Activated naive CD4-positive, alpha-beta T cell treated with anti-CD3 and anti-CD28 coated beads, Interleukin-2, amount 50 U/mL, for 72 hours (primary cell): ENCODE measurements around the gene LMAN1. TPM values are rescaled to one million over a fixed set of nuclear protein-coding genes. Genes with fewer than 3 reads are reported as not detected.

Experiments used
- ATAC-seq, 2 donors: fragments of 150-1000 bp; cut with Tn5 transposase; 2 replicates each; pipeline ENCODE4 v1.10.0; 2021; ENCODE audit warnings: mild to moderate bottlenecking in 2 of 2, moderate library complexity in 2 of 2
- DNase-seq, 2 donors: peaks; one replicate each; pipeline ENCODE4 v3.0.0; 2021 to 2022; ENCODE audit warnings: low spot score in 2 of 2
- H3K27ac Mint-ChIP-seq, 2 donors: one replicate each; pipeline ENCODE4 v1.8.0; 2022; ENCODE audit warnings: mild to moderate bottlenecking in 2 of 2, mixed read lengths in 2 of 2
- H3K36me3 Mint-ChIP-seq, 2 donors: one replicate each; pipeline ENCODE4 v1.8.0; 2022; ENCODE audit warnings: mixed read lengths in 2 of 2
- H3K9me3 Mint-ChIP-seq, 2 donors: one replicate each; pipeline ENCODE4 v1.8.0; 2022; ENCODE audit warnings: mixed read lengths in 2 of 2
- total RNA-seq, 2 donors: library from RNA; stranded (reverse); gene quantifications; one replicate each; pipeline ENCODE4 v1.2.3, GENCODE V29; 2022

LMAN1 gene
- 100 to 1,000 TPM; 141 to 144 TPM for total RNA-seq

GRCh38 chr18:59358712-59359575, at the start of gene LMAN1:
TSS of gene LMAN1 (minus strand) at chr18:59359265. CDS start at chr18:59359244, 21 bp downstream.
- peak; percentile 95 to 96 for DNase-seq
- H3K9me3 Mint-ChIP-seq: no peaks in the 10 kb centered on the region
- peak within 1 kb of the TSS; percentile 95 to 97 for H3K27ac Mint-ChIP-seq
- H3K36me3 Mint-ChIP-seq: peaks cover 21 to 31% of the 10 kb centered on the region in 2 donors
- peak; percentile 92 to 93 for ATAC-seq

- ATAC-seq: peak; percentile 100
- no peak overlapping the region for H3K27ac Mint-ChIP-seq
- H3K36me3 Mint-ChIP-seq: no peaks in the 10 kb centered on the region
- DNase-seq: peak; percentile 68 to 76
- H3K9me3 Mint-ChIP-seq: no peaks in the 10 kb centered on the region
These were observed 43.5 kb upstream of the LMAN1 start for GRCh38 chr18:59402432-59403090.

- no peaks in the 10 kb centered on the region for H3K9me3 Mint-ChIP-seq
- H3K36me3 Mint-ChIP-seq: no peaks in the 10 kb centered on the region
- H3K27ac Mint-ChIP-seq: no peak overlapping the region
- DNase-seq (no peak), ATAC-seq (no peak)
These were observed 41.3 kb upstream of the LMAN1 start for GRCh38 chr18:59400407-59400806.

- DNase-seq (no peak), ATAC-seq (no peak)
- H3K36me3 Mint-ChIP-seq: no peaks in the 10 kb centered on the region
- H3K27ac Mint-ChIP-seq: no peak overlapping the region
- no peaks in the 10 kb centered on the region for H3K9me3 Mint-ChIP-seq
These were observed 36.4 kb upstream of the LMAN1 start for GRCh38 chr18:59395226-59396175.

- Mint-ChIP-seq H3K9me3 (no peaks in the 10 kb centered on the region), H3K36me3 (no peaks in the 10 kb centered on the region), H3K27ac (no peak overlapping the region)
- DNase-seq: no peak
- ATAC-seq: no peak
These were observed 34.3 kb upstream of the LMAN1 start for GRCh38 chr18:59393381-59393780.

GRCh38 chr18:59388817-59389216, 29.8 kb upstream of the LMAN1 start:
- ATAC-seq (no peak), DNase-seq (no peak)
- no peak overlapping the region for H3K27ac Mint-ChIP-seq
- no peaks in the 10 kb centered on the region for H3K9me3 Mint-ChIP-seq
- H3K36me3 Mint-ChIP-seq: no peaks in the 10 kb centered on the region

- H3K9me3 Mint-ChIP-seq: no peaks in the 10 kb centered on the region
- DNase-seq (no peak), ATAC-seq (no peak)
- no peaks in the 10 kb centered on the region for H3K36me3 Mint-ChIP-seq
- no peak overlapping the region for H3K27ac Mint-ChIP-seq
These were observed 28.9 kb upstream of the LMAN1 start for GRCh38 chr18:59387687-59388565.

GRCh38 chr18:59386909-59387686, 28.0 kb upstream of the LMAN1 start:
- H3K9me3 Mint-ChIP-seq: no peaks in the 10 kb centered on the region
- H3K27ac Mint-ChIP-seq: no peak overlapping the region
- no peaks in the 10 kb centered on the region for H3K36me3 Mint-ChIP-seq
- DNase-seq: no peak
- no peak for ATAC-seq

GRCh38 chr18:59385191-59385590, 26.1 kb upstream of the LMAN1 start:
- Mint-ChIP-seq H3K9me3 (no peaks in the 10 kb centered on the region), H3K36me3 (no peaks in the 10 kb centered on the region), H3K27ac (no peak overlapping the region)
- DNase-seq (no peak), ATAC-seq (no peak)

- DNase-seq (no peak), ATAC-seq (no peak)
- Mint-ChIP-seq H3K36me3 (no peaks in the 10 kb centered on the region), H3K9me3 (no peaks in the 10 kb centered on the region), H3K27ac (no peak overlapping the region)
These were observed 24.8 kb upstream of the LMAN1 start for GRCh38 chr18:59383851-59384250.

GRCh38 chr18:59382383-59382782, 23.3 kb upstream of the LMAN1 start:
- no peak for ATAC-seq
- H3K27ac Mint-ChIP-seq: no peak overlapping the region
- no peak for DNase-seq
- H3K9me3 Mint-ChIP-seq: no peaks in the 10 kb centered on the region
- H3K36me3 Mint-ChIP-seq: no peaks in the 10 kb centered on the region

GRCh38 chr18:59381949-59382348, 22.9 kb upstream of the LMAN1 start:
- Mint-ChIP-seq H3K27ac (no peak overlapping the region), H3K9me3 (no peaks in the 10 kb centered on the region), H3K36me3 (no peaks in the 10 kb centered on the region)
- DNase-seq (no peak), ATAC-seq (no peak)

GRCh38 chr18:59380706-59381105, 21.6 kb upstream of the LMAN1 start:
- ATAC-seq (no peak), DNase-seq (no peak)
- no peaks in the 10 kb centered on the region for H3K36me3 Mint-ChIP-seq
- no peak overlapping the region for H3K27ac Mint-ChIP-seq
- H3K9me3 Mint-ChIP-seq: no peaks in the 10 kb centered on the region

- no peak overlapping the region for H3K27ac Mint-ChIP-seq
- no peaks in the 10 kb centered on the region for H3K9me3 Mint-ChIP-seq
- ATAC-seq: no peak
- H3K36me3 Mint-ChIP-seq: no peaks in the 10 kb centered on the region
- no peak for DNase-seq
These were observed 20.9 kb upstream of the LMAN1 start for GRCh38 chr18:59379772-59380522.
